ENCODE data around the gene TMEM143. TPM values are rescaled to one million over a fixed set of nuclear protein-coding genes. Genes with fewer than 3 reads are reported as not detected.
"Not testable (repeated sequence)": the region's sequence is repeated elsewhere in the genome, so short reads cannot be mapped to it uniquely, and the experiment has no call there.

Gene TMEM143
- total RNA-seq, 1 experiment from 2014 or later, result 11.5 TPM

DNA sequence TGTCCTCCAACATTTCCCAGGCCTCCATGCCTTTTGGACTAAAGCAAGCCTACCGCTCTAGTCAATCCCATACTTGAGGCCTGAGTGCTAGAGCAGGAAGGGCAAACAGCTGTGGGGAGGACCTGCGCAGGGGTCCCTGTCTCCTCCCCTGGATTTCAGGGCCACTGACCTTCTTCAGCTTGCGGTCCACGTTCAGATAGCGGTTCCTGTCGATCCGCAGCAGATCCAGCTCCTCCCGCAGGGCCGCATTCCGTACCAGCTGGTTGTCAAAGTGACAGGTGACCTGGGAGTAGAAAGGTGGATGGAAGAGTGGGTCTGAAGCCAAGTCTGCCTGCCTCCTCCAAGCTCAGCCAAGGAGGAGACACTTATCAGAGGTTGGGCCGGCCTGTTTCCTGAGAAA, 52.4 kb downstream of the TMEM143 start:
- no peak overlapping the region; the same call in 1 of the 2 replicates for H3K4me3 ChIP-seq (ENCODE audit: insufficient read depth, low read depth, low read length)
- no peaks in the 10 kb centered on the region for H3K27me3 ChIP-seq (ENCODE audit: control insufficient read depth, insufficient read depth, low read length)
- no peak for DNase-seq
- no peaks in the 10 kb centered on the region for H3K36me3 ChIP-seq (replicated peaks; ENCODE audit: control insufficient read depth, insufficient read depth, low read length)

DNA sequence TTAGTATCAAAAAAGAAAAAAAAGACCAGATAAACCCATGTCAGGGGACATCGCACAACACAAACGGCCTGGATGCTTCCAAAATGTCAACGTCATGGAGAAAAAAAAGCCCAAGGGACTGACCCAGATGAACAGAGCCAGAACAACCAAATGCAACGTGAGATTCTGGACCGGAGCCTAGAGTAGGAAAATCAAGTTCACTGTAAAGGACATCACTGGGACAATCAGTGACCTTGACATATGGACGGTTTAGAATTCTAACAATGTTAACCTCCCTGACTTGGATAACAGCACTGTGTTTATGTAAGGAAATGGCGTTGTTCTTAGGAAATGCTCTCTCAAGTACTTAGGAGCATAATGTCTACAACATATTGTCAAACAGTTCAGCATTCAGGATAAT, 53.5 kb downstream of the TMEM143 start:
- no peak for DNase-seq
- H3K36me3 ChIP-seq (replicated peaks; ENCODE audit: control insufficient read depth, insufficient read depth, low read length), result no peaks in the 10 kb centered on the region
- H3K4me3 ChIP-seq (ENCODE audit: insufficient read depth, low read depth, low read length), result no peak overlapping the region
- H3K27me3 ChIP-seq (ENCODE audit: control insufficient read depth, insufficient read depth, low read length), result no peaks in the 10 kb centered on the region

DNA sequence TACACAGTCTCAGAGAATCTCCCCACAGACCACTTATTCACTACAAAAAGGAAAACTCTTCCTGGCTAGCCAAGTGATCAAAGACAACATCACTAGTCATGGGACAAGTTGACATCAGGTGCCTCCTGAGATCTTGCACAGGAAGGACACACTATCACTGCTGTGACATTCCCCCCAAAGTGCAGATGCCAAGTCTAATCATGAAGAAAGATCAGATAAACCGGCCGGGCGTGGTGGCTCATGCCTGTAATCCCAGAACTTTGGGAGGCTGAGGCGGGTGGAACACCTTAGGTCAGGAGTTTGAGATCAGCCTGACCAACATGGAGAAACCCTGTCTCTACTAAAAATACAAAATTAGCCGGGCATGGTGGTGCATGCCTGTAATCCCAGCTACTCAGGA, 54.0 kb downstream of the TMEM143 start:
- not testable (repeated sequence) for H3K36me3 ChIP-seq (replicated peaks; ENCODE audit: control insufficient read depth, insufficient read depth, low read length); H3K4me3 ChIP-seq (ENCODE audit: insufficient read depth, low read depth, low read length); DNase-seq; H3K27me3 ChIP-seq (ENCODE audit: control insufficient read depth, insufficient read depth, low read length)

GRCh38 chr19:48308631-48309586, 54.8 kb downstream of the TMEM143 start:
- no peaks in the 10 kb centered on the region for H3K36me3 ChIP-seq (replicated peaks; ENCODE audit: control insufficient read depth, insufficient read depth, low read length)
- DNase-seq, result peak; percentile 64

DNA sequence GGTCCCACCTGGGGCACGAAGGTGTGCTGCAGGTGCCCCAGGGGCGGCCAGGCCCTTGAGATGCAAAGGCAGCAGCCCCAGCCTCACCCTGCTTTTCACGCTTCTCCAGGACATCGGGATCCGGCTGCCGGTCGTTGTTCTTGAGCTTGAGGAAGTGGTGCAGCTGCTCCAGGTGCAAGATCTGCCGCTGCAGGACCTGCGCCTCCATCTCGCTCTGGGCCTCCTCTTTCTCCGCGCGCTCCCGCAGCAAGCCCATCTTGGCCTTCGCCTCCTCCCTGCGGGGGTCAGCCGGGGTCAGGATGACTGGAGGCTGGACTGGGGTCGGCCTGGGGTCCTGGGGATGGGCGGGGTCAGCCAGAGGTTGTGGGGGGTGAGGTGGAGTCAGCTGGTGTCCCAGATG, 59.9 kb downstream of the TMEM143 start:
- peak; percentile 54 for DNase-seq
- H3K27me3 ChIP-seq (ENCODE audit: control insufficient read depth, insufficient read depth, low read length), result no peaks in the 10 kb centered on the region
- no peak overlapping the region for H3K4me3 ChIP-seq (ENCODE audit: insufficient read depth, low read depth, low read length)
- H3K36me3 ChIP-seq (replicated peaks; ENCODE audit: control insufficient read depth, insufficient read depth, low read length), result no peaks in the 10 kb centered on the region

More at GRCh38 chr19:48308631-48309586, 54.8 kb downstream of the TMEM143 start:
- no peak overlapping the region for H3K4me3 ChIP-seq (ENCODE audit: insufficient read depth, low read depth, low read length)
- H3K27me3 ChIP-seq (ENCODE audit: control insufficient read depth, insufficient read depth, low read length), result no peaks in the 10 kb centered on the region

- DNase-seq, result no peak
- no peak overlapping the region for H3K4me3 ChIP-seq (ENCODE audit: insufficient read depth, low read depth, low read length)
- no peaks in the 10 kb centered on the region for H3K36me3 ChIP-seq (replicated peaks; ENCODE audit: control insufficient read depth, insufficient read depth, low read length)
- H3K27me3 ChIP-seq (ENCODE audit: control insufficient read depth, insufficient read depth, low read length), result no peaks in the 10 kb centered on the region
Measured at GRCh38 chr19:48303367-48303766, 60.4 kb downstream of the TMEM143 start.

- Histone ChIP-seq H3K36me3 (replicated peaks; ENCODE audit: control insufficient read depth, insufficient read depth, low read length) (no peaks in the 10 kb centered on the region), H3K27me3 (ENCODE audit: control insufficient read depth, insufficient read depth, low read length) (no peaks in the 10 kb centered on the region), H3K4me3 (ENCODE audit: insufficient read depth, low read depth, low read length) (no peak overlapping the region)
- no peak for DNase-seq
Measured at GRCh38 chr19:48302600-48302959, 61.2 kb downstream of the TMEM143 start.

- no peak overlapping the region for H3K4me3 ChIP-seq (ENCODE audit: insufficient read depth, low read depth, low read length)
- no peaks in the 10 kb centered on the region for H3K36me3 ChIP-seq (replicated peaks; ENCODE audit: control insufficient read depth, insufficient read depth, low read length)
- H3K27me3 ChIP-seq (ENCODE audit: control insufficient read depth, insufficient read depth, low read length), result no peaks in the 10 kb centered on the region
- no peak for DNase-seq
Measured at GRCh38 chr19:48301886-48302599, 61.7 kb downstream of the TMEM143 start.

- Histone ChIP-seq H3K36me3 (replicated peaks; ENCODE audit: control insufficient read depth, insufficient read depth, low read length) (no peaks in the 10 kb centered on the region), H3K27me3 (ENCODE audit: control insufficient read depth, insufficient read depth, low read length) (no peaks in the 10 kb centered on the region), H3K4me3 (ENCODE audit: insufficient read depth, low read depth, low read length) (no peak overlapping the region)
- DNase-seq, result peak; percentile 43
Measured at GRCh38 chr19:48297975-48298374, 65.8 kb downstream of the TMEM143 start.

- no peak overlapping the region for H3K4me3 ChIP-seq (ENCODE audit: insufficient read depth, low read depth, low read length)
- H3K27me3 ChIP-seq (ENCODE audit: control insufficient read depth, insufficient read depth, low read length), result no peaks in the 10 kb centered on the region
- no peaks in the 10 kb centered on the region for H3K36me3 ChIP-seq (replicated peaks; ENCODE audit: control insufficient read depth, insufficient read depth, low read length)
- peak; percentile 83 for DNase-seq
Measured at GRCh38 chr19:48296963-48297734, 66.6 kb downstream of the TMEM143 start.

- DNase-seq, result no peak
- H3K36me3 ChIP-seq (replicated peaks; ENCODE audit: control insufficient read depth, insufficient read depth, low read length), result no peaks in the 10 kb centered on the region
- no peaks in the 10 kb centered on the region for H3K27me3 ChIP-seq (ENCODE audit: control insufficient read depth, insufficient read depth, low read length)
- no peak overlapping the region for H3K4me3 ChIP-seq (ENCODE audit: insufficient read depth, low read depth, low read length)
Measured at GRCh38 chr19:48295458-48295857, 68.3 kb downstream of the TMEM143 start.

DNA sequence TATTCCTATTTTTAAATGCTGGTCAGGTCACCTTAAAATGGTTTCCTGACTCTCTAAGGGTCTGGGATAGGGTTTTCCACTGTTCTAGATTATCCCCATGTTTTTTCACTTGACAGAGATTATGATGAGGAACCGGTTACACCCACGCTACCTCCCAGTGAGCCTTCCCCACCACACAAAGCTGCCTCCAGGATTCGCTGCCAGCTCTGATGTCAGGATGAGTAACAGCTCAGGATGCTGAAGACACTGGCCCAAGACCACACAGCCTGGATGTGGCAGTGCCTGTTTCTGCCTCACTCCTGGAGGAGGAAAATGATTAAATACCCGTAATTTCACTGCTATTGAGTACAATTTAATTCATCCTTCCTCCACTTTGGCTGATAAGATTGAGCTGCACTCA, 70.9 kb downstream of the TMEM143 start:
- Histone ChIP-seq H3K4me3 (ENCODE audit: insufficient read depth, low read depth, low read length) (no peak overlapping the region), H3K36me3 (replicated peaks; ENCODE audit: control insufficient read depth, insufficient read depth, low read length) (no peaks in the 10 kb centered on the region), H3K27me3 (ENCODE audit: control insufficient read depth, insufficient read depth, low read length) (no peaks in the 10 kb centered on the region)
- no peak for DNase-seq

GRCh38 chr19:48291489-48291815, 72.3 kb downstream of the TMEM143 start:
- DNase-seq; H3K4me3 ChIP-seq (ENCODE audit: insufficient read depth, low read depth, low read length); H3K36me3 ChIP-seq (replicated peaks; ENCODE audit: control insufficient read depth, insufficient read depth, low read length); H3K27me3 ChIP-seq (ENCODE audit: control insufficient read depth, insufficient read depth, low read length): not testable (repeated sequence)

DNA sequence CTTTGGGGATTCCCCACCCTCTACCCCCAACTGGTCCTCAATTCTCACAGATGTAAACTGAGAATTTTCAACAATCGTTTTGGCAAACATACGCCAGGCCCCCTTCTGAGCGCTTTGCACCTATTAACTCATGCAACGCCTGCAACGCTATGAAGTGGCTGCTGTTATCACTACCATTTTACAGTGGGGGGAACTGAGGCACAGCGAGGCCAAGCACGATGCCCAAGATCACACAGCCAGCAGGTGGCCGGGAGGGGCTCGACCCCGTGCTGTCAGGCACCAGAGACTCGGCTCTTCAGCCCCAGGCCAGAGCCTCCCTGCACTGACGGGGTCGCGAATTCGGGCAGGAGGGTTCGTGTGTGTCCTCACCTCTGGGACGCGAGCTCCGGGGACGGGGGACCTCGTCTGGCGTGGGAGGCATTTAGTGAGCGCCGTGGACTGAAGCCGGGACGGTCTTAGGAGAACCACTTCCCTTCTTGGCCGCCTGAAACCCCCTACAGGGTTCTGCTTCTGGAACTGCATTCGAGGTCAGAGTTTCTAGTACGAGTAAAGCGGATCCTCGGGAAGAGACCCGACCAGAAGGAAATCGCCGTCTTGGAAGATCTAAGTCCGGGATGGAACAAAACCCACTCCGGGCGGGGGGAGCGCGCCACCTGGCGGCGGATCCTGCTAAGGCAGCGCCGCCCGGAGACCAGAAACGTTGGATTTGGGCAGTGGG, 72.8 kb downstream of the TMEM143 start:
- DNase-seq, result peak; percentile 93
- Histone ChIP-seq H3K36me3 (replicated peaks; ENCODE audit: control insufficient read depth, insufficient read depth, low read length) (peaks cover 6% of the 10 kb centered on the region), H3K27me3 (ENCODE audit: control insufficient read depth, insufficient read depth, low read length) (no peaks in the 10 kb centered on the region), H3K4me3 (ENCODE audit: insufficient read depth, low read depth, low read length) (peak overlapping the region; percentile 55)
